Measurements from ENCODE around the gene RNF166.

Gene RNF166

GRCh38 chr16:88692861-88693260 is 13.3 kb downstream of the RNF166 start:
- no peak for DNase-seq (ENCODE audit: low spot score)

- no peak for DNase-seq (ENCODE audit: low spot score)
These were observed 14.2 kb downstream of the RNF166 start for GRCh38 chr16:88691924-88692560.

GRCh38 chr16:88691129-88691813 is 14.9 kb downstream of the RNF166 start:
- no peak for DNase-seq (ENCODE audit: low spot score)

GRCh38 chr16:88690341-88691128 is 15.7 kb downstream of the RNF166 start:
- no peak for DNase-seq (ENCODE audit: low spot score)

GRCh38 chr16:88688013-88688778 is 18.0 kb downstream of the RNF166 start:
- no peak for DNase-seq (ENCODE audit: low spot score)

GRCh38 chr16:88687676-88688012 is 18.6 kb downstream of the RNF166 start:
- DNase-seq (ENCODE audit: low spot score) = no peak

GRCh38 chr16:88687254-88687576 is 19.0 kb downstream of the RNF166 start:
- DNase-seq (ENCODE audit: low spot score) = no peak

- DNase-seq (ENCODE audit: low spot score) = peak; percentile 78
These were observed 19.6 kb downstream of the RNF166 start, which contains the start of gene SNAI3 for GRCh38 chr16:88686439-88687253. Gene SNAI3 (minus strand): TSS chr16:88686507. CDS start chr16:88686406, 101 bp downstream.

- no peak for DNase-seq (ENCODE audit: low spot score)
These were observed 20.2 kb downstream of the RNF166 start for GRCh38 chr16:88686062-88686438.

- DNase-seq (ENCODE audit: low spot score) = no peak
These were observed 20.8 kb downstream of the RNF166 start for GRCh38 chr16:88685156-88686061.

- no peak for DNase-seq (ENCODE audit: low spot score)
These were observed 21.5 kb downstream of the RNF166 start for GRCh38 chr16:88684569-88685155.

- DNase-seq (ENCODE audit: low spot score) = peak; percentile 71
These were observed 24.3 kb downstream of the RNF166 start for GRCh38 chr16:88681709-88682451.

- peak; percentile 66 for DNase-seq (ENCODE audit: low spot score)
These were observed 25.0 kb downstream of the RNF166 start for GRCh38 chr16:88681084-88681680.

GRCh38 chr16:88680554-88681083 is 25.6 kb downstream of the RNF166 start:
- no peak for DNase-seq (ENCODE audit: low spot score)

GRCh38 chr16:88678224-88678979 is 27.8 kb downstream of the RNF166 start:
- DNase-seq (ENCODE audit: low spot score) = no peak

GRCh38 chr16:88677721-88678120 is 28.5 kb downstream of the RNF166 start:
- no peak for DNase-seq (ENCODE audit: low spot score)

GRCh38 chr16:88676502-88677242 is 29.5 kb downstream of the RNF166 start:
- DNase-seq (ENCODE audit: low spot score) = no peak

All from activated CD4-positive, alpha-beta T cell treated with anti-CD3 and anti-CD28 coated beads, Interleukin-2, Interleukin-4, amounts not matched to agents 100 ng/mL and 50 ng/mL, durations not matched to agents 16 hours and 8 hours (primary cell).